Mesothelial cell of epicardium (in vitro differentiated cells): Measurements from ENCODE around the gene XYLT1. TPM values are rescaled to one million over a fixed set of nuclear protein-coding genes. Genes with fewer than 3 reads are reported as not detected.

ENCODE experiments used
- DNase-seq, 2 experiments: peaks; one replicate each; pipeline ENCODE4 v3.0.0; 2021; ENCODE audit warnings: low spot score in 2 of 2; ENCODE audit not compliant: unreplicated experiment in 2 of 2
- H3K27ac Mint-ChIP-seq: 2 replicates; pipeline ENCODE4 v1.8.0; 2021; ENCODE audit warnings: mixed read lengths
- H3K27me3 Mint-ChIP-seq: 2 replicates; pipeline ENCODE4 v1.8.0; 2021; ENCODE audit warnings: low read depth, mixed read lengths
- H3K36me3 Mint-ChIP-seq: 2 replicates; pipeline ENCODE4 v1.8.0; 2021; ENCODE audit warnings: mixed read lengths
- H3K4me1 Mint-ChIP-seq: 2 replicates; pipeline ENCODE4 v1.8.0; 2021; ENCODE audit warnings: mixed read lengths
- H3K4me3 Mint-ChIP-seq: 2 replicates; pipeline ENCODE4 v1.8.0; 2021; ENCODE audit warnings: mild to moderate bottlenecking, moderate library complexity, mixed read lengths
- H3K9me3 Mint-ChIP-seq: 2 replicates; pipeline ENCODE4 v1.8.0; 2021; ENCODE audit warnings: mixed read lengths
- CTCF ChIP-seq: fragments of 200-600 bp; sonication (generic); IDR thresholded peaks from one replicate; pipeline ENCODE4 v1.5.0; 2021; ENCODE audit warnings: antibody characterized with exemption; ENCODE audit not compliant: unreplicated experiment
- total RNA-seq: library from RNA; stranded (reverse); gene quantifications from 3 replicates; pipeline ENCODE4 v1.2.1, GENCODE V29; 2021

Gene XYLT1
- total RNA-seq, 1 donor from 2014 or later = 15.2 TPM

GRCh38 chr16:17382514-17382913 lies 88.2 kb downstream of the XYLT1 start:
- H3K4me1 Mint-ChIP-seq = peaks cover 28% of the 10 kb centered on the region
- no peak for DNase-seq
- H3K27ac Mint-ChIP-seq = no peak overlapping the region
- H3K4me3 Mint-ChIP-seq = no peak overlapping the region
- H3K27me3 Mint-ChIP-seq = no peaks in the 10 kb centered on the region
- no peak for TF ChIP-seq CTCF
- no peaks in the 10 kb centered on the region for H3K36me3 Mint-ChIP-seq
- H3K9me3 Mint-ChIP-seq = no peaks in the 10 kb centered on the region

- H3K27ac Mint-ChIP-seq = no peak overlapping the region
- no peak overlapping the region for H3K4me3 Mint-ChIP-seq
- DNase-seq = no peak
- no peaks in the 10 kb centered on the region for H3K36me3 Mint-ChIP-seq
- H3K27me3 Mint-ChIP-seq = no peaks in the 10 kb centered on the region
- no peaks in the 10 kb centered on the region for H3K9me3 Mint-ChIP-seq
- no peak for TF ChIP-seq CTCF
- H3K4me1 Mint-ChIP-seq = peaks cover 31% of the 10 kb centered on the region
These were observed 89.0 kb downstream of the XYLT1 start for GRCh38 chr16:17381784-17382183.

- H3K36me3 Mint-ChIP-seq = no peaks in the 10 kb centered on the region
- no peak for DNase-seq
- H3K27me3 Mint-ChIP-seq = no peaks in the 10 kb centered on the region
- no peak overlapping the region for H3K27ac Mint-ChIP-seq
- no peak for TF ChIP-seq CTCF
- no peak overlapping the region for H3K4me3 Mint-ChIP-seq
- H3K9me3 Mint-ChIP-seq = no peaks in the 10 kb centered on the region
- H3K4me1 Mint-ChIP-seq = peaks cover 38% of the 10 kb centered on the region
These were observed 90.1 kb downstream of the XYLT1 start for GRCh38 chr16:17380613-17381012.

DNA sequence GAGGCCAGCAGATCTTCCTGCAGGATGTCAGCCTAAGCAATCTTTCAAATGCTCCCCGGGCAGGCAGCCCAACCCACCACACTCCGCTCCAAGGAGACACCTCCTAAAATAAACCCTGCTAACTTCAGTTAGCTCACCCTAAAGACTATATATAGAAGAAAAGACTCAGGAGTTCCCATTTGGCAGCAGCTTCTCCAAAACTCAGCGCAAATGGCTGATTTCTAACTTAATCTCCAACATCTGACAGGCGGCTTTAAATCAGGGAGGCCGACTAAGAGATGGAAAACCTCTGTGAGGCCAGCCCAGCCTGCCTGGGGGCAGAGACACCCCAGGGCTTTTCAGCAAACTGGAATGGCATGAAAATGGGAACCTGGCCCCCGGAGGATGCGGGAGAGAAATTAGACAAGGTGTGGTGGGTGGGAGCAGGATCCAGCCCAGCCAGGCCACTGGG lies 91.6 kb downstream of the XYLT1 start:
- no peak for TF ChIP-seq CTCF
- Mint-ChIP-seq H3K9me3 (no peaks in the 10 kb centered on the region), H3K27ac (peak overlapping the region; percentile 81), H3K36me3 (no peaks in the 10 kb centered on the region), H3K4me3 (no peak overlapping the region), H3K27me3 (no peaks in the 10 kb centered on the region), H3K4me1 (peaks cover 41% of the 10 kb centered on the region)
- DNase-seq = peak in 1 of 2 experiments; percentile 53

- H3K9me3 Mint-ChIP-seq = no peaks in the 10 kb centered on the region
- no peak overlapping the region for H3K27ac Mint-ChIP-seq
- TF ChIP-seq CTCF = no peak
- no peaks in the 10 kb centered on the region for H3K36me3 Mint-ChIP-seq
- H3K4me3 Mint-ChIP-seq = peak overlapping the region; percentile 3
- peaks cover 41% of the 10 kb centered on the region for H3K4me1 Mint-ChIP-seq
- DNase-seq = no peak
- H3K27me3 Mint-ChIP-seq = no peaks in the 10 kb centered on the region
These were observed 93.1 kb downstream of the XYLT1 start for GRCh38 chr16:17377360-17378324.
